Stimulated activated CD8-positive, alpha-beta memory T cell treated with anti-CD3 and anti-CD28 coated beads, Interleukin-4, amount 100 ng/mL, for 48 hours (primary cell): ENCODE results near the gene CEMIP.

Experiments used
- DNase-seq: peaks from one replicate; pipeline ENCODE4 v3.0.0-alpha.2; 2020

Gene CEMIP

DNA sequence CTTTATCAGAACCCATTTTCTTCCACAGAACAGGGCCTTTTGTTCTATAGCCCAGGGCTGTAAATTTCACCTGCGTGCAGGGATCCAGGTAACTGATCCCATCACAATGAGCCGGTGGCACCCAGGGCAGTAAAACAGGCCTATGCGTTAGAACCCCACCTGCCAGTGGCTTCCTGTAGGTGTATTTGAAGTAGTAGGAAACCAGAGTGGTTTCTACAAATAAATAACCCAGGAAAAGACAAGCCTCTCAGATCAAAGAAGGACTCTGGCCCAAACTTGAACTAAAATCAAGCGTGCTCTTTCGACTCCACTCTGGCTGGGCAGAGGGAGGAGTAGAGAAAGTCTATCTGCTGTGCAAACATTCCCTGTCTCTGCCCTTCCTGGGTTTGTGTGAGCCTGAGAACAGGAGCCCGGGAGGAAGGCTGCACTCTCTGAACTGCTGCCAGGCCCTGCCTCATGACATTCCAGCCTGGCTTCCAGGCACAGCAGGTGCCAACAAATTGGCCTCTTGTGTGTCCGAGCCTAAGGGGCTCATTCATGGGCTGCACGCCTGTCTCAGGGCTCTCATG lies 77.7 kb downstream of the CEMIP start:
- DNase-seq = no peak

DNA sequence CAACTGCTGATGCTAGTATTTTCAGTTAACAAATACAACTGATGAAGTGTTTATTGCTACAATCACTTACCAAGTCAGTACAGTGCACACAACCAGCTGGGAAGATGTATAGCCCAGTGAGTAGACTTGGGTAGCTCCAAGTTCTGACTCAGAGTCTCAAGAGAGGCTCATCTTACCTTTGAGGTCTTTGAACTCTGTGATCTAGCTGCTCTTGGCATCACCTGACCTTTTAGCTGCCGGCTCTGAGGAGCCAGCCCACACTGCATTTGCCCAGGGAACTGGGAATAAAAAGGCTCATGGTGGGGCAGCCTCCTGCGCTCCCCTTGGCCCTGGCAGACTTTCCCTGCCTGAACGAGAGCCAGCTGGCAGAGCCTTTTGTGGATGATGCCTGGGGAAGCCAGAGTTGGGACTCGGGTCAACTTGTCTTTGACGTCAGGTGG lies 82.6 kb downstream of the CEMIP start:
- DNase-seq = no peak

DNA sequence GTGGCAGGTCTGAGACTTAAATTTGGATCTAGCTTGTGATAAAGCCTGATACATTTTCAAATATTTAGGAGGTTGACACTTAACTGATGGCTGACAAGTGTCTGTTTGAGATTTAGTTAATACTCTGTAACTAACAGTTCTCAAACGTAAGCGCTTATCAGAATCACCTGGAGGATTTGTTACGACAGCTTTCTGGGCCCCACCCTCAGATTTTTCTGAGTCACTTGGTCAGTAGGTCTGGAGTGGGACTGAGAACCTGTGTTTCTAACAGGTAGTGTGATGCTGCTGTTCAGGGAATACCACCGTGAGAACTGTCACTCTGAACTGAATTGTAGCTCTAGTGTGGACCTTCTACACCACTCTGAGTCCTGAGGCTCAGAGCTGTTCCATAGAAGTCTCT lies 85.5 kb downstream of the CEMIP start:
- DNase-seq = no peak

DNA sequence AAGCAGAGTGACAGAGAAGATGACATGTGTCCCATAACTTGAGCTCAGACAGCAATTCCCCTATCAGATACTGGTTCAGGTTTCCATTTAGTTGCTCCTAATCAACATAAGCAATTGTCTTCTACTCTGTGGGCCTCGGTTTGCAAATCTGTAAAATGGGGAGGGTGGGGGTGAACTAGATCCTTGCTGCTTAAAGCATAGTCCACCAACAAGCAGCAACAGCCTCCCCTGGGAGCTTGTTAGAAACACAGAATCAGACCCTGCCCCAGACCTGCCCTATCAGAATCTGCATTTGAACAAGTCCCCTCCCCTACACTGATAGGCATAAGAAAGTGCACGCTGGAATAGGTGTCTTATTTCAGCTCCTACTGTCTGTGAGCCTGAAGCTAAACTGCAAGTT lies 87.8 kb downstream of the CEMIP start:
- DNase-seq = no peak

DNA sequence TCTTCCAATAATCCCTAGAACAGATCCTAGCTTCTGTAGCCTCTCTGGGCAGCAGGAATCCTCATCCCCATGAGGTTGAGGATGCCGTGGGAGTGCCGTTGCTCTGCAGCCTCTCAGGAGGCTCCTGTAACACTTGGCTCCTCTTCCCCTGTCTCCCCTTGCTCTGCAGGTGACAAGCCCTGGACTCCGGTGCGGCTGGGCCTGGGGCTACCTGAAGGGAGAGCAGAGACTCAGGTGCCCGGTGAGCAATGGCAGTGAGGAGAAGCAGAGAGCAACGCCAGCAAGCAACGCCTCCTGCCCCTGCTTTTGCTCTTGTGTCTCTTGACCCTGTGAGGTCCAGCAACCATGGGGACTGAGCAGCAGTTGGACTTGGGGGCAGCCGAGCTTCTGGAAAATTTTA lies 91.2 kb downstream of the CEMIP start:
- no peak for DNase-seq

DNA sequence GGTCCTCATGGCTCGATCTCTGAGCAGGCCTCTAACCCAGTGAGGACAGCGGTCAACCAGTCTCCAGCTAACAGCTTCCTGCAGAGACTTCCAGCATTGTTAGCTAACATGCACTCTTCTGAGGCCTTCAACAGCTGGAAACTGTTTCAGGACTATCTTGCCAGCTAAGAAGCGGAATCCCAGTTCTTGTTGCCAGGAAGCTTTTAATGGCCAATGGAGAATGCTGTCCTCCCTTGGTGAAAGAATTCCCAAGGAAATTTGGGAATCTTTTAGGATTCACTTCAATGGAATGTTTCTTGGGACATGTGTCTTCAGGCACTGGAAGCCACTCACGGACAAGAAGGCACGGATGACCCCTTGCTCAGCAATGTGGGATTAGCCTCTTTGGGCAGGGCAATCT lies 91.7 kb downstream of the CEMIP start:
- no peak for DNase-seq

DNA sequence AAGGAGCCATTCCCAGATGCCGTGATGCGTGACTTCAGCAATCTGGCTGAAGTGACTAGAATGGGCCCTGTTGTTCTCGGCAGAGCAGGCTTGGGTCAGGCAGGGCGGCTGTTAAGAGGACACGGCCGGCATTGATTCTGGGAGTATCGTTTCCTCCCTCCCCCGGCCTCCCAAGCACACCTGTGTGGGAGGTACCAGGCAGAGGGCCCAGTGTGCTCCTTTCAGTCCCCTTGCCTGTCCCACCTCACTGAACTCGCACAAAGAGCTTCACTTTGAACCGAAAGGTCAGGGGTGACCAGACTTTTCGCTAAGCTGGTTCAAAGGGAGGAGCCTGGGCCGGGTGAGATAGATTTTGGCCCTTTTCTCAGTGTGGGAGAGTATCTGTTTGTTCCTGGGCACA lies 92.7 kb downstream of the CEMIP start:
- DNase-seq = no peak

DNA sequence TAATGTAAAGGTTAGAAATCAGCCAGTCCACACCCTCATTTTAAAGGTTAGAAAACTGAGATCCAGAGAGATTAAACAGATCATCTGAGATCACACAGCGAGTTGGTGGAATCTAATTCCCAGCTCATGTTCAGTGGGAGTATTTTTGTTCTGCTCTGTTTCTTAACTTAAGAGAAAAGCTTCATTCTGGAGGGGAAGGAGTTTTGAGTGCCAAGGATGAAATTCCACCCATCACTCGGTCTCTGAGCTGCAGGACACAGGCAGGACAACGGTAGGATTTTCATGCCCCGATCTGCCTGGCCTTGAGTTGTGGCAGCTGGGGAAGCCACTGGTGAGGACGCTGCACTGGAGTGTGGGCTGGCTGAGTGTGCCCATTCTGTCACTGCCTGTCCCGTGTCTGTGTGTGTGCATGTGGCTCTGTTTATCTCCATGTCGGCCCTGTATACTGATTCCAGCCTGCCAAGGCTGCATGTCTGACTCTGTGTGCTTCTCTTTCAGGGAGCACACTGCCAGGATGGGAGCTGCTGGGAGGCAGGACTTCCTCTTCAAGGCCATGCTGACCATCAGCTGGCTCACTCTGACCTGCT lies 94.3 kb downstream of the CEMIP start:
- DNase-seq = no peak

DNA sequence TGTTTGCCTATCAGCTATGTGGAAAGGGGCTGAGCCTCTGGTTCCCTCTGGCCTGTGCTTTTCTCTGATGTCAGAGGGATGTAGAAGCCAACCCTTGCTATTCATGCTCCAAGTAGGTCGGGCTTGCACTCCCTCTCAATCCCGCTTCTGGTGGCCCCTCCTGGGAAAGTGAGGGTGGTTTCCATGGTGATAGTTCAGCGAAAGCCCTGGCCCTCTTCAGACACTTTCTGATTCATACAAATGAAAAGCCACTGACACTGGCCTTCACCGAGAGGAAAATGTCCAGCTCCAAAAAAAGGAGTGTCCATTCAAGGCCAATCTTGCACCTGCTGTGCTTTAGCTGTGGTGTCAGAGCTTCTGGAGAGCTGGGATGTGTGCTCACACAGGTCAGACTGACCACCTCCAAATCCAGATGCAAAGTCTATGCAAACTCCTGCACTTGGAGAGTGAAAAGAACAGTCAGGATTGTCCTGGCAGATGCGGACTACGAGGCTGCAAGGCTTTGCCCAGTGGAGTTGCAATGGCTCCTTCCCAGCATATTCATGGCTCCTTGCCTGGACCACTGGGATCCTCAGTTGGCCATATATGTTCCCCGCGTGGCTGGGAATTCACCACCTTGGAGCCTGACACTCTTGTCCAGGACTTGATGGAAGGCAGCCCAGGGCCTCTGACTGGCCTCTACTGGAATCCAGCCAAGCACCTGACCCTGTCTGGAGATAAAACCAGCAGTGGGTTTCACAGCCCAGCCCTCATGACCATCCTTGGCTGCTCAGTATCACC lies 96.6 kb downstream of the CEMIP start:
- DNase-seq = no peak

DNA sequence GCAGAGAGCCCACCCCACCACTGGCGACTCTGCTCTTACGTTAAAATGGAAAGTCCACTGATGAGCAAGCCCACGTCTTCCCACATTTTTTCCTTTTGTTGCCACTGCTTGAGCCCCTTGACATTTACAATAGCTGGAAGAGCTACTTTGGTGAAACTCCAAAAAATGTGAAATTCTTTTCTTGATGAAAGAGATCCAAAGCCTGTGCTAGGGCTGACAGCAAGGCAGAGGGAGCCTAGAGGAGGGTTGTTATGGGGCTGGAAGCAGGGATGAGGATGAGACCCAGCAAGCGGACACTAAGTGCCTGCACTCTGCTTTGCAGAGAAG lies 97.1 kb downstream of the CEMIP start:
- no peak for DNase-seq

DNA sequence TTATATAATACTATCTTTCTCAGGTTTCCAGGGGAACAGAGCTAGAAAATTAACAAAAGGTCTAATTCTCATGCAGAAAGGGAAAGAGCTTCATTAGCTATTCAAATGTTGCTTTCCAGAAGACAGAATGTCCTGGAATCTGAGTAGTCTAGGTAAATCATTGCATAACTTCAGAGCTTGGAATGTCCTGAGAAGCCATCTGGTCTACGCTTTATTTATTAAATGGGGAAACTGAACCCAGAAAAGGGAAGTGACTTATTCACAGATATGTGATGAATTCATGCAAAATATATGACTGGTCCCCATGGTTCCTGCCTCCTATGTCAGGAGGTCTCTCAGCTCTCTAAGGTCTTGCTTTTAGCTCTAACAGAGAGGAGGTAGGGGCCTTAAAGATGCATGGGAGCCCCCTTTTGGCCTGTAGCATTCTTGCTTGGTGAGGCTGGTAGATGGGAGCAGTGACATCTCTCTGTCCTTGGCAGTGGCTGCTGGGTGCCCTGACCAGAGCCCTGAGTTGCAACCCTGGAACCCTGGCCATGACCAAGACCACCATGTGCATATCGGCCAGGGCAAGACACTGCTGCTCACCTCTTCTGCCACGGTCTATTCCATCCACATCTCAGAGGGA lies 99.2 kb downstream of the CEMIP start:
- DNase-seq = no peak

DNA sequence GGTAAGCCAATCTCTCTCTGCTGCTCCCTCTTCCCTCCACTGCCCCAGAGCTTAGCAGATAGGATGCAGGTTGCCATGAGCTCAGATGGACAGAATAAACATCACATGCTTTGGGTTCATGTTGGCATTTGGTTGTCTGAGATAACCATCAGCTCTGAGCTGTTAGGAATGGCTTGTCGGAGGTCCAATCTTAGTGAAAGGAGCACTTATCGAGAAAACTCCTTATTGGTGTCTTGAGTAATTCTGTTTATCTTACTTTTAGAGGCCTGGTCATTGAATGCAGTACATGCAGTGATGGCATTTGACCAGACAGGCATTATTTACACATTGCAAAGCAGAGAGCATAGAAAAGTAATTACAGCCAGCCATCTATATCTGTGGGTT lies 99.7 kb downstream of the CEMIP start:
- DNase-seq = no peak

DNA sequence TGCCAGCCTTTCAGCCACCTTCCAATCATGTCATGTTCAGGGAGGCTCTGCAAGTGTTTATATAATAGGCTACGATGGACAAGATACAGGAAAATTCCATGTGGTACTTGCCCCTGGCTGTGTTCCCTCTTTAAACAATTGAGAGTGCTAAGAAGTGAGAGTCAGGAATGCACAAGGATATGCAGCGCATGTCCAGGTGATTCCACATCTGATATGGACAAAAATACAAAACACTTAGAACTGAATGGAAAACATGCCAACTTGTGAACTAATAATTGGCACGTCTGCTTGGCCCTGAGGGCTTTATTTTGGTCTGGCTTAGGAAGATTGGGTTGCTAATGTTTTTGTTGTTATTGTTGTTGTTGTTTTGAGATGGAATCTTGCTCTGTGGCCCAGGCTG lies 100.9 kb downstream of the CEMIP start:
- no peak for DNase-seq

DNA sequence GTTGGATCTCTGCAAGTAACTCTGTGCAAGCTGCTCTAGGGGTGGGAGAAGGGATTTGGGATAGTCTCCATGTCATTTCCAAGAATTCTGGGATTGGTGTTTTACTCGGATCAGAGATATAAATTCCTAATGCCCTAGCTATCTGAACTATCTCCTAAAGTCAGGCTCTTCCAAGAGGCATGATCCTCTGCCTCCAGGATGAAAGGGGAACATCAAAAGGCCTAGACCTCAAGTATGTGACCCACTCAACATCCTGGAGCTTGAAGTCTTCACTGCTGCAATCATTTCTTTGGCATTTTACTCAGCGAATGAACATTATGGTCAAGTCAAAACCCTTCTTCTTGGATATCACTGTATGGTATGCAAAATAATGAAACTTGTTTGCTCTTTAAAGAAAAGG lies 104.5 kb downstream of the CEMIP start:
- DNase-seq = no peak

DNA sequence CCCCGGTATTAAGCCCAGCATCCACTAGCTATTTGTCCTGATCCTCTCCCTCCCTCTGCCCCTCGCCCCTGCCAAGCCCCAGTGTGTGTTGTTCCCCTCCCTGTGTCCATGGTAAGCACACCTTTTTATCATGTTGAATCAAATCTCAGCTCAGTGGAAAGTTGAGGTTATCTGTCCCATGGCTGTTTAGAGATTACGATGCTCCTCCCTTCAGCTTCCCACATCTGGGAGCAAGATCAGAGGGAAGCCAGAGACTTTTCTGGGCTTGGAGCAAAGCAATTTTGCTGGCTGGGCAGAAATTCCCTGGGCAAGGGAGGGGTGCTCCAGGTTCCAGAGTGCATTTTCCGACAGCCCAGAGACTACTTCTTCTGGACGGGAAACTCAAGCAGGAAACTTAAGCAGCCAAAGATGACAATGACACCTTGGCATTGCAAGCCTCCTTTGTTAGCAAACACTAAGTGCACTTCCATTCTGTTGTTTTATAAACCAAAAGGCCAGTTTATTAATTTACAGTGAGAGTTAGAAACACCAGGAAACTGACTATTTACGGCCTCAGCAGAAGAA lies 105.9 kb downstream of the CEMIP start:
- DNase-seq = no peak

DNA sequence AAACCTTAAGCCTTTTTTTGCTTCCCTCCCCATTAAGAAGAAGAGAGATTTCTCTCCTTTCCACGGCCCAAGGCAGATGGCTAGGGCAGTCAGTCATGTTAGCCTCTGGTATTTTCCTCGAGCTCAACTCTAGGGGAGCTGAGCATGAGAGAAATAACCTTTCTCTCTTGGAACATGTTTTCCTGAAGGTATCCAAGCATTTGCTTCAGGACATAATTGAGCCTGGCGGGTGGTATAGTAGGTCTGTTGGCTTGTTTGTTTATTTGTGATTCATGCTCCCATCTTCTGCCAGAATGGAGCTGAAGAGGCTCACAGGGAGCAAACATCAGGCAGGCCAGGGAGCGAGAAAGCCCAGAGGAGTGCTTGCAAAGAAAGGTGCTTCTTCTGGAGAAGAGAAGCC lies 108.0 kb downstream of the CEMIP start:
- no peak for DNase-seq

DNA sequence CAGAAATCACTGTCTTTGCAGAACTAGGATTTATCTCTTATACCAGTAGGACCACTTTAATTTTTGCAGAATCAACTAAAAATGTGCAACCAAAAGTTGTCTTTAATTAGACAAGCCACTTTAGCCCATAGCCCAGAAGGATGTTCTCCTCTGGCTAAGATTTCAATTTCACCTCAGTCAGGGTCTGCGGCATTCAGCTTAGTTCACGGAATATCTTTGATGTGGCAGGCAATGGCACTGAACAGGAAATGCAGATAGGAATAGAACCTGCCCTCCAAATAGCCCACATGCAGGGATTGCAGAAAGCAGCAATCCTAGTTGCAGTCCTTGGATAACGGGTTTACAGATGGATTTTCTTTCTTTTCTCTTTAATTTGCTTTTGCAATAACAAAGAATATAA lies 109.7 kb downstream of the CEMIP start:
- DNase-seq = no peak

DNA sequence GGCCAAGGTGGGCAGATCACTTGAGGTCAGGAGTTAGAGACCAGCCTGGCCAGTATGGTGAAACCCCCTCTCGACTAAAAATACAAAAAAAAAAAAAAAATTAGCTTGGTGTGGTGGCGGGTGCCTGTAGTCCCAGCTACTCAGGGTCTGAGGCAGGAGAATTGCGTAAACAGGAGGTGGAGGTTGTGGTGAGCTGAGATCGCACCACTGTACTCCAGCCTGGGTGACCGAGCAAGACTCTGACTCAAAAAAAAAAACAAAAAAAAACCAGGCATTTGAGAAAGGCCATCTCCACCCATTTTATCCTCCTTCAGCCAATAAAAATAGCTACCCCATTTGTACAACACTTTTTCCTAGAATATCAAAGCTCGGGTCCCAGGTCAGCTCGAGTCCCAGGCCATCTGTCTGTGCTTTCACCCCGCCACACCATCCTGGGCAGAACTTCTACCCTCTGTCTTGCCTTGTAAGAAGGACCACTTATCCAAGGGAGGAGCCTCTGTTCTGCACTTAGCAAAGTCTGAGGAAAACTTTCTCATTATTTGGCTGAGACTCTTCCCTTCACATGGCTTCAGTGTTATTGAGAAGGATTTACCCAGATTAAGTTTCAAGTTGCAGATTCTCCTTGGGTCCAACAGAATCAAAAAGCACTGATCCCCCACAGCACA lies 111.3 kb downstream of the CEMIP start:
- DNase-seq = no peak

DNA sequence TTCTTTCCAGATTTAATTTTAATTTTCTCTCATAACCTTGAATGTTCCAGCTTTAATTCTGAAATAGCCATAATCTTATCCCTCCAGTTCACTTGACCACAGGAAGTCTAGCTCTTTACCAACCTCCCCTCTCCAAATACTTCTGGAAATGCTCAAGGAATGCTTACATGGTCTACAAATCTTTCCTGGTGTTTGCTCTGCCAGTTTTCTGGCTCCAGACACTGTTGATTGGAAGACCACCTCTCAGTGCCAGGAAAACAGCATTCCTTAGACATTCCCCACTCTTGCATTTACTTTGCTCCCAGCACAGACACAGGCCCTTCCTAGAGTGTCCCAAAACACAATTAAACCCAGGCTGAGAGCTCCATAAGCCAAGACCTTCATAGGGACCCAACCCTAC lies 111.8 kb downstream of the CEMIP start:
- no peak for DNase-seq

DNA sequence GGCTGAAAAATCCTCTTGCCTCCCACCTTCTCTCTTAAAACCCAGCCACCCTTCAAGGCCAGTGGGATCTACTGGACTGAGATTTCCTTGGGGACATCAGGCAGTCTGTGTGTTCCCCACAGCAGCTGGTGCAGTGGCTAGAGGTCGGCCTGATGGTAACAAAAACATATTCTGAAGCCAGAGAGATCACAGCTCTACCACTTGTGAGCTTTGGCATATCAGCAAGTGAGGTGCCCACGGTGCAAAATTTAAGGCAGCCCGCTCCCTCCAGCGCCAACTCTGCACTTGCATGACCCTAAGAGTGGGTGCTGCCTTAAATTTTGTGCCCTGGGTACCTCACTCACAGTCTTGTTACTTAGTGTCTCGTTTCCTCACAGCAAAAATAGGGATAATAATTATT lies 113.2 kb downstream of the CEMIP start:
- DNase-seq = no peak

DNA sequence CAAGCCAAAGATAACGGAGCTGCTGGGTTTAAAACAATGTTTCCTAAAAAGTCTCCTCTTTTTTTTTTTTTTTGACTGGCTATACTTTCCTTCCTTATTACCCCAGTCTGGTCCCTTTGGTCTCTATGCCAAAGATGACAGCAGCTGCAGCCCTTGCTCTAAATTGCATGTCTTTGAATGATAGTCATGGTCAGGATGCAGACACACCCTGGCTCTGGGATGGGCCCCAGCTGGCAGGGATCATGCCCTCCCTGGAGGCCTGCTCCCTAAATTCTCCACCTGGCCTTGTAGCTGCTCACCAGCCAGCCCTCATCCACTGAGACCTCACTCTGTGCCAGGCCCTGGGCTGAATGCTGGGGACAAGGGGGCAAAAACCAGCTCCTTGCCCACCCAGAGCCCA lies 114.6 kb downstream of the CEMIP start:
- no peak for DNase-seq

DNA sequence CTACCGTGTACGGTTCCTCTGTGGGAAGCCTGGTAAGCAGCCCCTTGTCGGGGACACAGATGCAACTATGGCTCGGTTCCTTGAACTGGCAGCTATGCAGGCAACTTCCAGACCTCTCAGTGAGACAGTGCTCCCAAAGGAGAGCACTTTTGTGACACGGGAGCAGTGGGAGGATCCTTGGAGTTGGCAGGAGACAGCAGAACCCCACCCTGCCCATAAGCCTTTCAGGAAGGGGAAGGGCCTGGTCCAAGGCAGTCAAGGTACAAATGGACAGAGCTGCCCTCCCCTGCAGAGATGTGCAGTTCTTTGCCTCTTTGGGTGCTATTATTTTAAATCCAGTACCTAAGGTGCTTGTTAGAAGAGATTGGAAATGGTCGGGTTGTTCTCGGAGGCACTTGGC lies 115.9 kb downstream of the CEMIP start:
- DNase-seq = no peak

DNA sequence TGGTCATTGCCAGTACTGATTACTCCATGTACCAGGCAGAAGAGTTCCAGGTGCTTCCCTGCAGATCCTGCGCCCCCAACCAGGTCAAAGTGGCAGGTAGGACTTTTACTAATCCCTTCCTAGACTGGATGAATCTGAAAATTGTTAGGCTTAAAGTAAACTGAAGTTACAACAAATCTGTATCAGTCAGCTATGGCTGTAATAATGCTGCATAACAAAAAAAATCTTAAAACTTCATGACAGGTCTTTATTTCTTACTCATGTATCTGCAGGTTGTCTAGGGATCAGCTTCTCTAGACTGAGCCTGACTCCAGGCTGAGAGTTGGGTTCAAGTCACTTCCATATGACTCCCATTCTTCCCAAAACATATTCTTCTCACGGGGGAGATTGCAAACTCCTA lies 116.8 kb downstream of the CEMIP start:
- no peak for DNase-seq

DNA sequence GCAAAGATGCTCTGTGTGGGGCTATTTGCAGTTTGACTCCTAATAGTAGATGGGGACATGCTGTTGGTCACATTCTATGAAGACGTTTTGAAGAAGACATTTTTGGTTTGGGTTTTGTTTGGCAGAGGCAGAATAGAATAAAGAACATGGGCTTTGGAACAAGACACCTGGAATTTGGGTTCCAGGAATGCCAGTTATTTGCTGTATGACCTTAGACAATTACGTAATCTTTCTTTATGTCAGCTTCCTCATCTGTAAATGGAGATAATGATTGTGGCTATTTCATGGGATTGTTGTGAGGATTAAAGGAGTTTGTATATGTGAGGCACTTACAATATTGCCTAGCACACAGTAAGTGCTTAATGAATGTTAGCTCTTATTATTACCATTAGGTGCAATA lies 118.9 kb downstream of the CEMIP start:
- DNase-seq = no peak
